NCI-H510A treated with DMSO at 0.1 percent for 48 hours (cell line): ENCODE data around the gene ST6GALNAC4.

Source experiments
- DNase-seq: peaks from one replicate; lab custom pipeline; 2025; lab: John Stamatoyannopoulos, UW

The ST6GALNAC4 gene

DNA sequence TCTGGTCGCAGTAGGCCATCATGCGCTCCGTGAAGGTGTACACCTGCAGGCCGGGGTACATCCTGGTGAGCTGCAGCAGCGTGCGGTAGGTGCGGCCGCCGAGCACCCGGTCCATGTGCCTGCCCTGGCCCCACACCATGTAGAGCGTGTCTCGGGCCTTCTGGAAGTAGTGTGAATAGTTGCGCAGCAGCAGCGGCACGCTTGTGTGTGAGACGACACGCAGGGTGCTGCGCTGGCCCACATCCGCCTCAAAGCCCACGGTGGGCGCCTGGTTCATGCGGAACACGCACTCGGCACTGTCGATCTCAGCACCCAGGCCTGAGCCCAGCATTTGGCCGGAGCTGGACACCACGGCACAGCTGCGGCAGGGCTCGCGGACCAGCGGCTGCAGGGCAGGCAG is 4.5 kb downstream of the ST6GALNAC4 start:
- no peak for DNase-seq

DNA sequence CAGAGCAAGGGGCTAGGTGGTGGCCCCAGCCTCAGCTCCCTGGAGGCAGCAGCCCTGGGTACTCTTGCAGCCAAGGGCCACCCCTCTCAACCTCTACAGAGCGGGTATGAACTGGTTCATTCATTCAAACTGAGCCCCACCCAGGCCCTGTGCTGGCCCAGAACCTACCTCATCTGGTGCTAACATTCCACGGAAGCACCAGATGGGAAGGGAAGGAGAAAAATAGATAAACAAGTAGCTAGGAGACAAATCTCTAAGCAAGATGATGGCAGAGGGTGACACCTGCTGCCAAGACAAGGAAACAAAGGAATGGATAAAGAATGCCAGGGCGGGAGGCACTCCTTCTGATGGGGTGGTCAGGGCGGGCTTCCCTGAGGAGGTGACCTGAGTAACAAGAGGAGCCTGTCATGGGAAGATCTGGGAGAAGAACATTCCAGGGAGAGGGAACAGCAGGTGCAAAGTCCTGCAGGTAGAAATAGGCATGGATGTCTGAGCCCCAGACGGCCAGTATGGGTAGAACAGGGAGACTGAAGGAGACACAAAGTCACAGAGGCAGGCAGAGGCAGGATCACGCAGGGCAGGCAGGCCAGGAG is 6.1 kb downstream of the ST6GALNAC4 start:
- no peak for DNase-seq

DNA sequence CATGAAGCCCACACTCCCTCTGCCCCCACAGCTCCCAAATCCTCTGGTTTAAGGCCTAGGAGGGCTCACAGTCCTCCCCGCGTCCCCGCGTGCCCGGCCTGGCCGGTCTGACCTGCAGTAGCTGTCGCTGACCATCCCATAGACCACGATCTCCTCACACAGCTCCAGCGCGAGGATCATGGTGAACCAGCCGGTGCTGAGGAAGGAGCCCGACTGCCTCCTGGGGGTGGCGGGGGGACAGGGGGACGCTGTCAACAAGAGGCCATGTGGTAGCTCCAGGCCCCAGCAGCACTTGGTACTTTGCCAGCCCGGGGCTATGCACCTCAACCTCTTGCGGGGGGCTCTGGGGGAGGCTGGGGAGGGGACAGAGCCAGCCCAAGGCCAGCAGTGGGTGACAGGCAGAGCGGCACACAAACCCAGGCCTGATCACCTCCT is 7.0 kb downstream of the ST6GALNAC4 start:
- DNase-seq = no peak

DNA sequence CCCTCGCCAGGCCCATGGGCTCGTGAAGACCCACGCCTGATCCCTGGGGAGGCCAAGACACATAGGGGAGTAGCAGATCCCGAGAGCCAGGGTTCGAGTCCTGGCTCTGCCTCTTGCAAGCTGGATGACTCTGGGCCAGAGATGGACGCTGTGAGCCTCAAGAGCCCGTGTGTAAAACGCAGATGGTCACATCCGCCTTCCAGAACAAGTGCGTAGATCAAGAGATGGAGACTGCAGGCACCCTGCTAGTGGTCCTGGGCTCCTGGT is 8.2 kb downstream of the ST6GALNAC4 start:
- DNase-seq = no peak

DNA sequence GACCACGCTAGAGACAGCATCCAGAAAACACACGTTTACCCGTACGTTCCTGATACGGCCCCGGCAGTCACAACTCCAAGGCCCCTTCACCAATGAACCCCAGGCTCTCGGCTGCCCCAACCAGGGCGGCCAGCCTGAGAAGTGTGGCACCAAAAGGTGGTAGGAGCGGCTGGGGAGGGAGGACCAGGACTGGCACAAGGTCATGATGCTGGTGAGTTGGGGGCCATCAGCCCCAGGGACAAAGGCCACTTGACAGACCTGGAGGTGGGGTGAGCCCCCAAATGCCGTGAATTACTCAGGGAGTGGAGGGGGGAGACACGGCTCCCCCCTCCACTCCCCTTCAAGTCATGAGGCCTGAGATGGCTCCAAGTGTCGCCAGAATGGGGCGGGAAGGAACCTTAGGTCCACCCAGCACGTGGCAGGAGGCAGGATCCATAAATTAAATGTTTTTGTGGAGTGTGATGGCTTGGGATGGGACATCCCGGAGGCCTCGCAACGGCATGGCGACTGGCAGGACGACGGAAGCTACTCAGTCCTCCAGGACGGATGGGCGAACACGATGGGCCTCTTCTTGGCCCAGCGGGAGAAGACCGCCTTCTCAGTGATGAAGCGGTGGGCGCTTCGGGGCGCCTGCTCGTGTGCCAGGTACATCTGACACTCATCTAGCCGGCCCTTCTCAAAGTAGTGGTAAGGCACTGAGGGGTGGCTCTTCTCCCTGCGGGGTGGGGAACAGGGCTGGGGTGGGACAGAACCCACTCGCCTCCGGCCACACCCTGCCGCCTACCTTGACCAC is 8.8 kb downstream of the ST6GALNAC4 start:
- no peak for DNase-seq

DNA sequence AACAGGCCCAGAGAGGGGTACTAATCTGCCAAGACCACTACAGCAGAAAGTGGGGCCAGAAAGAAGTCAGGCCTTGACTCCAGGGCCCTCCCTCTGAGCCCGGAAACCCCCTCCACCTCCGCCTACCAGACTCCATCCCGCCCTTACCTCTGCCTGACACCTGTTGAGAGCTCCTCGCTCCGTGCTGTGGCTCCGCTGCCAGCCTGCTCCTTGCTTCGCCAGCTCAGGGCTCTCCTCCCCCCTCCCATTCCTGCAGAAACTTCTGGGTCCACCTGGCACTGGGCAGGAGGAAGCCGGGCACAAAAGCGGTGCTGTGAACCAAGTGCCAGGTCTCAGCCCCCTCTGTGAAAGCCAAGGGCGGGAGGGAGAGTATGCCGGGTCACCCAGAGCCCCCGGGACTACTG is 11.1 kb downstream of the ST6GALNAC4 start:
- DNase-seq = no peak

DNA sequence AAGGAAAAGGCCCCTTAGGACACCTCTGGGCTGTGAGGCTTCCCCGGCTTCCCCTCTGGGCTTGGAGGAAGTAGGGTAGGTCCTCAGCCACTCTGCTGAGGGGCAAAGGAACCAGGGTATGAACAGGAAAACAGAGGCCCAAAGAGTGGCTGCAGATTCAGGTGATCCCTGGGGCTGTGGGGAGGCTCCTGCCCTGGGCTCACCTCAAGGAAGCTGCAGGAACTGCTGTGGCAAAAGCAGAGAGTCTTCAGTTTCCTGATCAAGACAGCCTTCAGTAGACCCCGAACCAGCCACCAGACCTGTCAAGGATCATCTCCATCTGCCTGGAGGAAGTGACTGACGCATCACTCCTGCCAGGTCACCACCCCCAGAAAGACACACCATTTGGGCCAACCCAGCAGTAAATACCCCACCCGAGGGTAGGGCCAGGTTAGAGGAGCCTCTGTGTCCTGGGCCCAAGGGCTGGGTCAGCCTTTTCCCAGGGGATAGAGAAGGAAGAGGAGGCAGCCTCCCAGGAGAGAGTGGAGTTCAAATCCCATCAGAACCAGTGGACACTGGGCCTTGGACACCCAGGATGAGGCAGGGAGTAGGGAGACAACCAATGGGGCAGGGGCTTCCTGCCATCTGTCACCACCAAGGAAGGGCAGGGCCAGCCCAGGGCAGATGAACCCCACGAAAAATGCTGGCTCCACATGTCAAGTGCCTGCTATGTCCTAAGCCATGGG is 11.7 kb downstream of the ST6GALNAC4 start:
- DNase-seq = no peak

DNA sequence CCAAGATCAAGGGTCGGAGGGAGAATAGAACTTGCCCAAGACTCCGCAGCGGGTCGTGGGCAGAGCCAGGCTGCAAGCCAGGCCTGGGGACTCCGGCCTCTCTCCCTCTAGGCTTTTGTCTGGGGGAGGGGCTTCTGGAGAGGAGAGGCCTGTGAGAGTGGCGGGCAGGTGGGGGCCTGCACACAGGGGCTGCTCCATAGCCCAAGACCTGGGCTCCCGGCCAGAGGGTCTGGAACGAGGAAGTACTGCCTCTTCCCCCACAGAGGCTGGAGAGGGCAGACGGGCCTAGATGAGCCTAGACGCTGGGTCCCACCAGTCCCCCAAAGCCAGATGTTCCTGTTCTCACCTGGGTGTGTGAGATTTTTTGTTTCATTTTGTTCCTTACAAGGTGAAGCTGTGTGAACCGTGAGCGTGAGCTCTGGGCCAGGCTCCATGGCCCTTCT is 12.3 kb downstream of the ST6GALNAC4 start:
- DNase-seq = no peak

DNA sequence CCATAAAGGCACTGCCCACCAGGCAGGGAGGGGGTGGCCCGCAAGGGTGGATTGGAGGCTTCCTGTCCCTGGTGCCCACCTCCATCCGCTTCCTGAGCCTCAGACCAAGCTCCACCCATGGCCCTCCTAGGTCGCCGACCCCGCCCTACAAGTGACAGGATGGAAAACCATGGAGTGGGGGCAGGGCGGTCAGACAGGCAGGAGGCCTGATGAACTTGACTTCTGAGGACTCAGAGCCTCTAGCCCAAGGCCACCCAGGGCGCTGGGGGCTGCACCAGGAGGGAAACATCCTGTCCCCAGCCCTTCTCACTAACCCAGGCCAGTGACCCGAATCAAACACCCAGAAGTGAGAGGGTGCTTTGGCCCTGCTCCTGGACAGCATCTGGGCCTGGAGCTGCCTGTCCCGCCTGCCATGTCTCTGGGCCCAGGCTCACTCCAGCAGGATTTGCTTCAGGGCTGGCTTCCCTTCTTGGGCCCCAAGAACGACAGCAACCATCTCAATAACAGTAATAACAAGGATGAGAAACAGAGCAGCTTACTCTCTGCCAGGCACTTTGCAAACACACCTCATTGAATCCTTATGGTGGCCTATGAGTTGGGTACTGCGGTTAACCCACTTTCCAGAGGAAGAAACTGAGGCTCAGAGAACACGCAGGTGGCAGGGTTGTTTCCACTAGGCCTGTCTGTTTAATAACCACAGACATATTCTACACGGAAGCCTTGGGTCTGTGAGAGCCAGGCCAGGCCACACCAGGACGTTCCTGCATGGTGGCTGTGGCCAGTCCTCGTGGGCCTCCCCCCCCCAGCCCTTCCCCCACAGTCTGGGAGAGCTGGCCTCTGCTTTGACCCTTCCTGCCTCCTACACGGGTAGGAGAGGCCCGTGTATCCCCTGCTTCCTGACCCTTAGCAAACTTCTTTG is 13.0 kb downstream of the ST6GALNAC4 start:
- DNase-seq = peak; percentile 43

DNA sequence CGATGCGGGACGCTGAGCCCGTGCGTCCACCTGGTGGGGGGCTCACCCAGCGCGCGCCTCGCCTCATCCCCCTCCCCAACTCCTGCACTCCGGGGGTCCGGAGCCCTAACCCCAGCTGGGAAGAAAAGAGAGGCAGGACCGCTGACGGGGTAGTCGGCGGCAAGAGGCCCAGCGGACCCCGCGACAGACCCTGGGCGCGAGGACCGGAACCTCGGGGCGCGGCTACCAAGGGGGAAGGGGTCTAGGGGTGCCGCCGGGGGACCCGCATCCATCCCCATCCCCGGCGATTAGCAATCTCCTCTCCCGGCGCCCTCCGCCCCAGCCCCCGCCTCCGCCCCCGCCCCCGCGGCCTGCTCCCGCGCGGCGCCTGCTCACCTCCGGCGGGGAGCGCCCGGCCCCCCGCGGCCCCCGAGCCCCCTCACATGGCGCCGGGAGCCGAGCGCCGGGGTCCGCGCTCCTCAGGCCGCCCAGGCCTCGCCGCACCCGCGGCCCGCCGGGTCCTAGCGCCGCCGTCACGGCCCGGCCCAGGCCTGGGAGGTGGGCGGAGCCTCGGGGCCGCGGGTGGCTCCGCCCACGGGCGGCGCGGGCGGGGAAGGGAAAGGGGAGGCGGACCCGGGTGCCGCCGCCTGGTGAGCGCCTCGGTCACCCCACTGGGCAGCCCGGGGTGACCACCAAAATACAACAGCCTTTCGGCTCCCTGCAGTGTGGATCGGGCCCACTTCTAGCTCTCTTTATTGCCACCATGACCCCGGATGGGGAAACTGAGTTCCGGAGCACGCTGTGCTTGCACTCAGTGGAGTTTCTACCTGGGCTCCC is 17.5 kb downstream of the ST6GALNAC4 start, which contains the start of gene ST6GALNAC6:
TSS of gene ST6GALNAC6 (minus strand) at position 476 of the 816 bp plus-strand sequence. CDS start 1,622 bp downstream, outside the sequence.
- peak; percentile 30 for DNase-seq

DNA sequence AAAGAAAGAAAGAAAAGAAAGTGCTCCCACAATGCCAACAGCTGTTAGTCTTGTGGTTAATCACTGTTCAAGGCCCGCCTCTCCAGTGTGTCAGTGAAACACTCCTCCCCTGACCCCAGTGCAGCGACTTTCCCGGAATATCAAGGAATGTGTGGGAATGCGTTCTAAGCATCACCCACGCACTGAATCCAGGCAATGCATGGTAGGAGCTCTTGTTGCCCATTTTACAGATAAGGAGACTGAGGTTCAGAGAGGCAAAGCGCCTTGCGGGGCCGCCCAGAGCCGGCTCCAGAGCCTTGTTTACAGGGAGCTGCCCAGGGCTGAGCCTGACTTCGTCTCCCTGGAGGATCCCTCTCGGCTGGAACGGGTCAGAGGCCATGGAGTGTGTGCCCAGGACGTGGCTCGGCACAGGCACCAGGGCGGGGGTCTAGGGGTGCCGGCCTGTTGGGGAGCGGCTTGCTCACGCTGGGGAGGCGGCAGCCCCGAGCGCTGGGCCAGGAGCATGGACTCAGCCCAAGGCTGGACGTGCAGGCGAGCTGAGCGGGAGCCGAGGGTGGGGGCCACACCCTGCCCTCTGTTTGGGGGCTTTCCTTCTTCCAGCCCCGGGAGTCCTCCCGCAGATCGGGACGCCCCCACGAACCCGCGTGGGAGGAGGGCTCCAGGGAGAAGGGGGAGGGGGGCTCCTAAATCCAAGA is 18.3 kb downstream of the ST6GALNAC4 start:
- DNase-seq = no peak

DNA sequence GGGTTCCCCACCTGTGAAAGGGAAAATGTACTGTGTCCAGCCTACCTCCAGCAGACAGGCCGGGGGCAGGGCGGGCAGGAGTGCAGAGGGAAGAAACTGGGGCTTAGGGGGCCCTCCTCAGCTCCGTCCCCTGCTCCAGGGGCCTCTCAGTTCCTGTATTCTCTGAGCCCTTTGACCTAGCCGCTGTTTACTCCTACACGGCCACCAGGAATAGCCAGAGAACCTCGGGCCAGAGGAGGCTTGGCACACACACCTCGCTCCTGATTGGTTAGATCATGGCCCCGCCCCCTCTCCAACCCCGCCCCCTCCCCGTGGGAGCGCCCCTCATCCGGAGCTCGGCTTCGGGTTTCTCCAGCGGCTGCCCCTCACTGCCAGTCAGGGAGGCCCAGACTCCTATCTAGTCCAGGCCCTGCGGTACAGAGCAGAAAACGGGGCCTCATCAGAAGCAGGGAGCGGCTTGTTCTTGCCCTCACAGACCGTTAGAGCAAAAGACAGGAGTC is 19.6 kb downstream of the ST6GALNAC4 start:
- DNase-seq = no peak

DNA sequence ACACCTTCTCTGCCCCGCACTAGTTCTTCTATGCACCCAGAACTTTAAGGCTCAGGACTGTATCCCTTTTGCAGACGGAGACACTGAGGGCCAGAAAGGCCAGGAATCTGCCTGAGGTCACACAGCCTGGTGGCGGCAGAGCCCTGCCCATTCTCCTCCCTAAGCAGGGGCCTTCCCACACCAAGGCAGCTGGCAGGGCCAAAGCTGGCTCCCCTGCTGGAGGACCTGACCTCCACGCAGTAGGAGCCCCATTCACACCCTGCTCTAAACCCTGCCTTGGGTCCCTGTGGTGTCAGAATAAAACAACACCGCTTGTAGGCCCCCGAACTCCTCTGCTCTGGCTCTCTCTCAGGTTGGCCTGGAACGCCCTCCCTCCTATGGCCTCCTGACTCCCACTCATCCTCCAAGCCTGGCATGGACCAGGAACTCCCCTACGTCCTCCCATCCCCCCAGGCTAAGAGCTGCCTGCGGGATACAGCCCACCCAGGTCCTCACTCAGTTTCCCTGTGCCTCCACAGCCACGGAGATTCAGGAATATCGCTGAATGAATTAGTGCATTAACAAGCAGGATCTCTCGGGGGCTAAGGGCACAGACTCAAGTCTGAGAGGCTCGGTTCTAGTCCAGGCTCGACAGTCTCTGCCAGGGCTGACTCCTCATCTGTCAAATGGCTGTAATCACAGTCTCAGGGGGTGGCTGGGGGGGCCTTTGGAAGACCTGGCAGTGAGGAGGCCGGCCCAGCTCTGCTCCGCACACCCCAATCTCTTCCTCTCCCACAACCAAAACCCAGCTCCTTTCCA is 20.2 kb downstream of the ST6GALNAC4 start:
- no peak for DNase-seq

DNA sequence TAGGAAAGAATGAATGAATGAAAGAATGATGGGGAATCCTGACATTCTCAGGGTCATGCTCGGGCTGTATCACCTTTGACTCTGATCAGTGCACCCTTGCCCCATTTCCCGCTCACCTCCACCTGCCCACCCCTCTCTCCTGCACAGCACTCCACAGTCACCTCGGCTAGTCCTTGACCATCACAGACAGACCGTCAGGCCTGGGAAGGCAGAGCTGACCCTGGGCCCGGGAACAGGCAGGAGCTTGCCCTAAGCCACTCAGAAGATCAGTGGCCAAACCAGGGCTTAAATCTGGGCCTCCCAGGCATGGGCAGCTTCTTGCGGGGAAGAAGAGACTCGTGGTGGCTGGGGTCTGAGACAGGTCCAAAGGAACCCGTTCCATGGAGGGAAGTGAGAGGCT is 21.0 kb downstream of the ST6GALNAC4 start:
- DNase-seq = no peak

DNA sequence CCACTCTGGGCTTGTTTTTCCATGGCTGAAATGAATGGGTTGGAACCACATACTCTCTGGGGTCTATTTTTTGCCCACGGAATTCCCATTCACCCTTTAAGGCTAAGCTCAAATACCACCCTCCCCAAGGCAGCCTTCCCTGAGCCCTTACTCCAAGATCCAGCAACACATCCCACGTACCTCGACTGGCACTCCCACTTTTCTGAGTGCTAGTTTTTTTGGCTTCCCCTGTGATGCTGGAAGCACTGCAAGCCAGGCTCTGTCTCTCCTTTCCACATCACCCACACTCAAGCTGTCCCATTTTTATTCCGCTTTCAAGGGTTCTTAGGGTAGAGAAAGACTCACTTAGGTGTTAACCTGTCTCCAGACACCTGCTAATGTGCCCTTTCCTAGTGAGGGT is 23.4 kb downstream of the ST6GALNAC4 start:
- no peak for DNase-seq

DNA sequence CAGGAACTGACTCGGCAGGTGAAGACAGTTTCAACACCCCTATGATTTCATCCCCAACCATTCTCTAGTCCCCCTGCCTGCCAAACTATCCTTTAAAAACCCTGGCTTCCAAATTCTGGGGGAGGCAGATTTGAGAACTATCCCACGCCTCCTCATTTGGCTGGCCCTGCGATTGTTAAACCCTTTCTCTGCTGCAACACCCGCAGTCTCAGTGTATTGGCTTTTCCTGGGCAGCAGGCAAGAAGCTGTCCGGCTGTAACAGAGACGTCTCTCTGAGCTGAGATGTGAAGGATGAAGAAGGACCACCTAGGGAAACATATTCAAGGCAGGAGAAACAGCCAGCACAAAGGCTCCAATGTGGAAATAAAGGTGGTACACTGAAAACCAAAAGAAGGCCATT is 24.0 kb downstream of the ST6GALNAC4 start:
- no peak for DNase-seq

DNA sequence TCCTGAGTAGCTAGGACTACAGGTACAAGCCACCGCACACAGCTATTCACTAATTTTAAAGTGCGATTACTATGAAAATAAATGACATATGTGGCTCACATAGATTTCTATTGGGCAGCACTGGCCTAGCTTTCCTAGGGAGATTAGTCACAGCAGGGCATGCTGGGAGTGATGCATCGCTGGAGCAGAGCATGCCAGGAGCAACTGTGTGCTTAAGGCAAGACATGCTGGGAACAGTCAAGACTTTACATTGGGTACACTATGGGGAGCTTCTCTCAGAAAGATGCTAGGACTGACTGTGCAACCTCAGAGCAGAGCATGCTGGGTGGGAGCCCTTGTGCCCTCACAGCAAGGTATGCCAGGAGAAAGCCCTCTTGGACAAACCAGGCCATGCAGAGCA is 26.8 kb downstream of the ST6GALNAC4 start:
- DNase-seq = no peak

DNA sequence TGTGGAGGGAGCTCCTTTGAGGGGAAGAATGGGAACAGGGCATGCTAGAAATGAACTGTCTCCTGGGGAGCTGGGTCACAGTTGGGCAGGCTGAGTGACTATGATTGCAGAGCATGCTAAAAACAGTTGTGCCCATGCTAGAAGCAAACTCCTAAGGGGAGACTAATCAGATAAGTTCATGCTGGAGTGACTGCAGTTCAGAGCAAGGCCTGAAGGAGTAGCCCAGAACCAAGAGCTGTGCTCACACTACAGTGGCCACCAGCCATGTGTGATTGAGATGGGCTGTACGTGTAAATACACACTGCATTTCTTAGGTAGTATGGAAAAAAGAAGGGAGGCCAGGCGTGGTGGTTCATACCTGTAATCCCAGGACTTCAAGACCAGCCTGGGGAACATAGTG is 29.0 kb downstream of the ST6GALNAC4 start:
- no peak for DNase-seq

DNA sequence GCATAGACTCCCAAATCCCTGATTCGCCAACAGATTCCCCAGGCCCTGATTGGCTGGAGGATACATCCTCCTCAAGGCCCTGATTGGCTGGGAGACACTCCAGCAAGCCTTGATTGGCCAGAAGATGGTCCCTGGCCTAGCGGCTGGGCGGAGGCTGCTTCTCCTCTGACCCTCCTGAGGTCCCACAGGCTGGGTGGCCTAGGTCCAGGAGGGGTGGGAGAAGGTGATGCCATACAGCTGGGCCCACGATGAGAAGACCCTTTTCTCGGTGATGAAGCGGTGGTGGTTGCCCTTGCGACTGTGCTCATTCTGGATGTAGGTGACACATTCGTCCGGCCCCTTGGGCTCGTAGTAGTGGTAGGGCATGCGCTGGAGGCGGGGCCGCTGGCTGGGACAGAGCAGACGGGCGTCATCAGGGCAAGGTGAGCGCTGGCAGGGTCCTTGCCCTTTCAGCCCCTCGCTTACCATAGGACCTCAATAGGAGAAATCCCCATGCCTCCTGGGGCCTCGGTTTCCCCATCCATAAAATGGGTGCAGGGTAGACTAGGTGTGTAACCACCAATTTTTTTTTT is 30.4 kb downstream of the ST6GALNAC4 start:
- no peak for DNase-seq
